GM18909 (cell line): Measurements from ENCODE around the gene CFP.
"Not testable (repeated sequence)": the region's sequence is repeated elsewhere in the genome, so short reads cannot be mapped to it uniquely, and the experiment has no call there.

Experiments
- ATAC-seq: cut with Tn5 transposase; IDR thresholded peaks from one replicate; pipeline ENCODE4 v1.9.1; 2021; ENCODE audit warnings: mild to moderate bottlenecking; ENCODE audit not compliant: unreplicated experiment, poor library complexity

CFP gene

GRCh38 chrX:47629419-47630200 is at the start of gene CFP:
CFP (minus strand) TSS chrX:47629930; CDS start chrX:47629844, 86 bp downstream.
- ATAC-seq = no peak

- ATAC-seq = not testable (repeated sequence)
Observed at GRCh38 chrX:47675959-47676859, 46.5 kb upstream of the CFP start.

DNA sequence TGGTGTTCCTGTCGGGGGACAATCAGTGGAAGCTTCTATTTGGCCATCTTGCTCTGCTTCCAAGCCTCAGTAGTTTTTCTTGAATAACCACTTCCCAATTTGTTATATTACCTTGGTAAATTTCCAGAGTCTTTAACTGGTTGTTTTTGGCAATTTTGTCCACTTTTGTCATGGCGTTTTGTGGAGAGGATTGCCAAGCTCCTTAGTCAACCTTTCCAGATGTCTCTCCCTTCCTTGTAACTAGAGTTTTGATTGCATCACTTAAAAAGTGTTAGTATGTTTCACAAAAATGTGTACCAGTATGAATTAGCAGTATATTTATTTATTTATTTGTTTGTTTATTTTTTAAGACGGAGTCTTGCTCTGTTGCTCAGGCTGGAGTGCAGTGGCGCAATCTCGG is 45.0 kb upstream of the CFP start:
- no peak for ATAC-seq

GRCh38 chrX:47665797-47666196 is 36.1 kb upstream of the CFP start:
- ATAC-seq = not testable (repeated sequence)

DNA sequence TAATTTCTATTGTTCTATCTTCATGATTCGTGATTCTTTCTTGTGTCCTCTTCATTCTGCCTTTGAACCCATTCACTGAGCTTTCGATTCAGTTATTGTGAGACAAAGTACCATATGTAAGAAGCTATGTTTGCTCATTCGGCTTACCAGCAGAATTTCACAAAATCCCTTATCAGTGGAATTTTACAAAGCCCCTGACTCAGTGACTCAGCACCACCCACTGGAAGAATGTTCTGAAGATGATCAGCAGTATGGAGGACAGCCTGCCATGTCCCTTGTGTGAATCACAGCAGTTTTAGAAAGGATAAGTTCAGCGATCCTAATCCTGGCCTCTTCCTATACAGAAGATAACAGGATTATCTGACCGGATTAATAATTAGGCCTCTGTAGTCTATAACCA is 35.0 kb upstream of the CFP start:
- ATAC-seq = no peak

GRCh38 chrX:47662144-47662657 is 32.5 kb upstream of the CFP start:
- no peak for ATAC-seq

- ATAC-seq = no peak
Observed at GRCh38 chrX:47661539-47661938, 31.8 kb upstream of the CFP start.

GRCh38 chrX:47659421-47659726 is 29.6 kb upstream of the CFP start:
- no peak for ATAC-seq

DNA sequence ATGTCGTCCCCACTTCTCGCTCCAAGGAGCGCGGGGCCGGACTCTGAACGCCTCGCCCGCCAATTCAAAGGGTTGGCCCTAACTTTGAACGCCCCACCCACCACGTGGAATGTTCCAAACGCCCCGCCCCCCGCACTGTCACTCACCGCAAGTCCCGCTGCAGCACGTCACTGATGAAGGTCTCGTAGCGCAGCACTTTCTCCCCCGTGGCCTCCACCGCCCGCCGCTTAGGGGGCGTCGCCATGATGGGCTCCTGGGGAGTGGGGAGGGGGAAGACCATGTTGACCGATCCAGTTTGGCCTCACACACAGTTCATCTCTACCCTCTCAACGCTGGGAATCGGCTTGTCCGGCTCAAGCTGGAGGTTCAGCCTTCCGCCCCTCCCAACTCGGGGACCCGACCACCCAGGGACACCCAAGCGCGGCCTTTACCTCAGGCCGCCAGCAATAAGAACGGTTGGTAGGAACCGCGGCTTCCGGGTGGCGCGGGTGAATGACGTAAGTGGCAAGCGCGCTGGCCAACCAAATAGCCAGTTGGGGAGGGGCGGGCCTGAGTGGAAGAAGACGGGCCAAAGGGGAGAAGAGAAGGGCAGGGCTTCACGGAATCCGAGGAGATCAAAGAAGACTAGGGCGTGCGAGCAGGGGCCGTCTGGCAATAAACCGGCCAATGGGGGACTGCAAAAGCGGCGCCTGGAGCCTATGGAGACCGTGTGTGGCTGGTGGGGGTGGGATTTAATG is 29.1 kb upstream of the CFP start, which contains the start of gene UXT:
TSS of gene UXT (minus strand) at position 497 of the 737 bp plus-strand sequence. CDS start at position 244, 253 bp downstream.
- peak; percentile 82 for ATAC-seq

- no peak for ATAC-seq
Observed at GRCh38 chrX:47658301-47658683, 28.6 kb upstream of the CFP start.

DNA sequence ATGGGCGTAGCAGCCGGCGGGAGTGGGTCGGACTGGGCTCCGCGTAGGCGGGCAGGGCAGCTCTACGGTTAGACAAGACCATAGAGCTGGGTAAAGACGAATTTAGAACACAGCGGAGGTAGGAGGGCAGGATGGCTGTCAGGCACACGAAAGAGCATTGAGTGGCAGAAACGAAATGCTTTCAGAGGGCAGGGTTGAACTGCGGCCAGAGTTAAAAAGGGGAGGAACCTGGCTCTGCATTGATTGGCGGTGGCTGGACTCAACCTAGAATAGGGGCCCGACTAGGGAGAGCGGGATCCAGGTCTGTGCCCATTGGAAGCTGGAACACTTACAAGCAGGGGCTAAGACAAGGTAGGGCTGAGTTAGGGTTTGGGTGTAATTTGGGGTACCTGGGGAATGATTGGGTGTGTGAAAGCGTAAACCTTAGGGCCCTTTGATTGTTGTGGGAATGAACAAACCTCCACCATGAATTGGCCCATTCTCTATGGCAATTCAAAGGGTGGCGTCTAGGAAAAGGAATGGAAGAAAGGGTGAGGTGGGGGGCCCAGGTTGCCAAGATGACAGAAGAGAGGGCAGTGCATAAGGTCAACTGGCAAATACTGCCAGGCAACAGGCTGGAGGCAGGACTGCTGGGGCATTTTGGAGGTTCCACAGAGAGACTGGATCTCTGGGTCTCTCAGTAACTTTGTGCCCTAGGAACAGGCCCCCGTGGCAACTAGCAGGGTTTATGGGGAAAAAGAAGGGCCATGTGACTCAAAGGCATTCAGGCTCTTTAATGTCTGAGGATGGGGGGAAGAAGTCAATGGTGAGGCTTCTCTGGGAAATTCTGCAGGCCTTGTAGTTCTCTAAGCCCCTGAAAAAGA is 21.5 kb upstream of the CFP start:
- no peak for ATAC-seq

GRCh38 chrX:47650164-47651042 is 20.7 kb upstream of the CFP start, which contains the start of gene ELK1:
ELK1 (minus strand) TSS chrX:47650563; CDS start chrX:47641441, 9,122 bp downstream.
- peak; percentile 91 for ATAC-seq

DNA sequence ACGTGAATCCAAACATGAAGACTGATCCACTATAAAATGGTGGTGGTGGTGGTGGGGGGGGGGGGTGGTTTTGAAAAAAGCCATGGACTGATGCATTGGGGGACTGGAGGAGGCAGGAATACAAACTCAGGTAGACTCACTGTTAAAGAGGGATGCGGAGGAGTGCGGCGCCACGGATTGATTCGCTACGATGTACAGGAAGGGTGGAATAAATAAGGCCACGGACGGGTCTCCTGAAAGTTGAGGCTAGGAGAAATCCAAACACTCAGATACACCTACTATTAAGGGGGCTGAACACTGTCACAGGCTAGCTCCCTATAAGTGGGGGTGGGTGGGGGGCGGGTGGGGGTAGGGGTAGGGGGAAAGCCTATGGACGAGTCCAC is 20.0 kb upstream of the CFP start:
- ATAC-seq = no peak

DNA sequence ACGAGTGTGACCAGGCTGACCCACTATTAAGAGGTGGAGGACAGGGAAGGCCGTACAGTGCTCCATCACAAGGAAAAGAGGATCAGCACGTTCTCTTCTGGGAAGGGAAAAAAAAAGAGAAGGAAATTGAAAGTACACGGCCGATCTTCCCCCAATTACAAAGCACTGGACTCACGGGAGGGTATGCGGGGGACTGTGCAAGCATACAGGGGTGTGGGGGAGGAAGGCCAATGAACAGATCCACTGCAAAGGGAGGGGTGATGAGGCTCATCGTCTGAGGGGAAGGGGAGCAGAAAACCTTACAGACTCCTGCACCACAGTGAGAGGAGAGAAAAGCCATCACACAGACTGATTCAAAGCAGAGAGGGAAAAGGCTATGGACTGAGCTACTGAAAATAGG is 19.5 kb upstream of the CFP start:
- ATAC-seq = no peak

DNA sequence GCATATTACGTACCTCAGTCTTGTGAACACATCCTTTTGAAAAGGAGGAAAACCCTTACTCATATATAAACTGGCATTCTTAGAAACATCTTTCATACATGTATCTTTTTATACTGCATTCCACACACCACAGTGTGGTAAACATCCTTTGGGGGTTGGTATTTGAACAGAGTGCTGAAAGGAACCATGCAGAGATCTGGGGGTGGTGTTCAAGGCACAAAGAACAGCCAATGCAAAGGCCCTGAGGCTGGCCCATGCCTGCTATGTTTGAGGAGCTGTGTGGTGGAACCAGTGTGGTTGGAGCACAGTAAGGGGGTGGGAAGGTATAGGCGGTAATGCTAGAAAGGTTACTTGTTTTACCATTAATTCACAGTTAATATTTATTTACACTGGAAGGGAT is 18.6 kb upstream of the CFP start:
- no peak for ATAC-seq

- ATAC-seq = no peak
Observed at GRCh38 chrX:47646636-47647035, 16.9 kb upstream of the CFP start.

DNA sequence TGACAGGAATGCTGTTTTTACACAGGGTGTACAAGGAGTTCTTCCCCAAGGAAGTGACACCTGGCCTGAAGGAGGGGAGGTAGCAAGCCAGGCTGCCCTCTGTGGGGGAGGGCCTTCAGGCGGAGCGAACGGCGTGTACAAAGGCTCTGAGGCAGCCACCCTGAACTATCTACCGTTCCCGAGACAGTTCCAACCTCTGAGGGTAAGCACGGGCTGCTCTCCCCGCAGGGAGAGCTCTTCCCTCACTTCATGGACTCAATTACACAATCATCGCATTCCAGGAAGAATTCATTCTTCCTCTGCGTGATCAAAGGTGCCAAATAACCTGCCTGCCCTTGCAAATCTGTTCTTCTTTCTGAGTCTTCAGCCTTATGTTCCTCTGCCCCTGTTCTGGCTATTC is 15.8 kb upstream of the CFP start:
- no peak for ATAC-seq

- no peak for ATAC-seq
Observed at GRCh38 chrX:47644557-47645091, 14.9 kb upstream of the CFP start.
